HG03159 (cell line): ENCODE data around the gene SNORC.

Source experiments
- ATAC-seq: cut with Tn5 transposase; IDR thresholded peaks from one replicate; pipeline ENCODE4 v1.9.1; 2021; ENCODE audit warnings: mild to moderate bottlenecking, moderate library complexity; ENCODE audit not compliant: unreplicated experiment

SNORC gene

GRCh38 chr2:232925153-232925820 lies 55.2 kb downstream of the SNORC start:
- no peak for ATAC-seq

- ATAC-seq = no peak
Measured at GRCh38 chr2:232925821-232926156, 55.7 kb downstream of the SNORC start.

DNA sequence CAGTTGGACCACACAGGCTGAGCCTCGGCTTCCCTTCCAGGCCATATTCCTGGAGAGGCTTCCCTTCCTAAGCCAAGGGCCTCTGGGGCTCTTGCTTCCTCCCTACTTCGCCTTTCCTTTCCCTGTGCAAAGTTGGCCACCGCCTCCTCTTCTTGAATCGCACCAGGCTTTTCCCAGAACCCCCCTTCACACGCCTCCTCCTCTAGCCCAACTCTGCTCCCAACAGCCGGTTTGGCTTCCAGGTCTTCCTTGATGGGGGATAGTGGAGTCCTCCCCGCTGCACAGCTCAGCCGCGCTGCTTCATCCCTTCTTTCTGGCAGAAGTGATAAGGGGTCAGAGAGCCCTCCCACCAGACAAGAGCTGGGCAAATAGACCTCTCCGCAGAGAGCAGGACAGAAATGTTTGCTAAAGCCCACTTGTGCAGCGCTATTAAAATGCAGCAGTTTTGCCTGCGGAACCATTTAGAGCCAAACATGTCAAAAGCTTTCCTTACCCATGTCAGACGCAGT lies 56.4 kb downstream of the SNORC start:
- ATAC-seq = no peak

GRCh38 chr2:232927032-232927792 lies 57.1 kb downstream of the SNORC start:
- no peak for ATAC-seq

DNA sequence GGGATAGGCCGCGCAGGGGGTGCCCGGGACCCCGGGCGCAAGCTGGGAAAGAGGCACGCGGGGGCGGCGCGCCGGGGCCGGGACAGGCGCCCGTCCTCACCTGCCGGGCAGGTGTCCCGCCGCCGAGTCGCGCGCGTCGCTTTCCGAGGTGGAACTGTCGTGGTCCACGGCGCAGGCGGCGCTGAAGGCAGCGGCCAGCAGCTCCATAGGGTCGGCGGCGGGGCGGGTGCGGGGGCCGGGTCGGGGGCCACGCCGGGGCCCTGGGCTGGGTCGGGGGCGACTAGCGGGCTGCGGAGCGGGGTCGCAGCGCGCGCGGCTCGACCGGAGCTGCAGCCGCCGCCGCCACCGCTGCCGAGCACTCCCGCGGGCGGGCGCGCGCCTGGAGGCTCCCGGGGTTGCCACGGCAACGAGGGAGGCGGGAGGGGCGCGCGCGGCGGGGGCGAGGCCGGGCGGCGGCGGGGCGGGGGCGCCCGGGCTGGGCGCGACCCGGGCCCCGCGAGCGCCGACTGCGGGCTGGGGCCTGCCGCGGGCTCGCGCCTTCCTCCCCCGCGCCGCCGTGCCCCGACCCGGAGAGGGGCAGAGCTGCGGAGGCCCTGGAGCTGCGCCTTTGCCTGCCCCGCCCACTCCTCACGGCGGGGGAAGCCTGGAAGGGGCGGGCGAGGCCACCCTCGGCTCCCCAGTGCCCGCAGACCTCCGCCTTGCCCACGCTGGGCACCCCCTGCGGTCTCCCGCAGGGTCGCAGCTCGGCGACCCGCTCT lies 57.9 kb downstream of the SNORC start:
- no peak for ATAC-seq
